ENCODE measurements around the gene COX10. TPM values are rescaled to one million over a fixed set of nuclear protein-coding genes. Genes with fewer than 3 reads are reported as not detected.

COX10 gene
- total and polyA plus RNA-seq, 2 experiments from 2014 or later, result 21.7 to 26.6 TPM

GRCh38 chr17:14211246-14211645 is 141.9 kb downstream of the COX10 start:
- no peak for DNase-seq (ENCODE audit: low read depth in 1 of 2, low spot score in 1 of 2)
- no peaks in the 10 kb centered on the region for H3K9me3 ChIP-seq (ENCODE audit: low read depth)
- peaks cover 6% of the 10 kb centered on the region for H3K36me3 ChIP-seq
- no peak overlapping the region for H3K27ac ChIP-seq
- H3K4me1 ChIP-seq (ENCODE audit: low read depth), result no peaks in the 10 kb centered on the region
- H3K4me3 ChIP-seq, result no peak overlapping the region
- no peak for TF ChIP-seq CTCF (IDR thresholded peaks at IDR 0.05; ENCODE audit: low read depth, low read length)
- H3K27me3 ChIP-seq, result no peaks in the 10 kb centered on the region

- Histone ChIP-seq H3K4me3 (no peak overlapping the region), H3K27ac (no peak overlapping the region), H3K27me3 (no peaks in the 10 kb centered on the region), H3K4me1 (ENCODE audit: low read depth) (no peaks in the 10 kb centered on the region), H3K9me3 (ENCODE audit: low read depth) (no peaks in the 10 kb centered on the region), H3K36me3 (peaks cover 6% of the 10 kb centered on the region)
- TF ChIP-seq CTCF (IDR thresholded peaks at IDR 0.05; ENCODE audit: low read depth, low read length), result peak; percentile 56
- no peak for DNase-seq (ENCODE audit: low read depth in 1 of 2, low spot score in 1 of 2)
Observed at GRCh38 chr17:14211801-14212200, 142.5 kb downstream of the COX10 start.

GRCh38 chr17:14212401-14212800 is 143.1 kb downstream of the COX10 start:
- Histone ChIP-seq H3K4me3 (no peak overlapping the region), H3K9me3 (ENCODE audit: low read depth) (no peaks in the 10 kb centered on the region), H3K36me3 (peaks cover 3% of the 10 kb centered on the region), H3K27me3 (no peaks in the 10 kb centered on the region), H3K27ac (no peak overlapping the region), H3K4me1 (ENCODE audit: low read depth) (no peaks in the 10 kb centered on the region)
- no peak for TF ChIP-seq CTCF (IDR thresholded peaks at IDR 0.05; ENCODE audit: low read depth, low read length)
- DNase-seq (ENCODE audit: low read depth in 1 of 2, low spot score in 1 of 2), result no peak

GRCh38 chr17:14214271-14214670 is 145.0 kb downstream of the COX10 start:
- no peaks in the 10 kb centered on the region for H3K9me3 ChIP-seq (ENCODE audit: low read depth)
- H3K4me3 ChIP-seq, result no peak overlapping the region
- no peak for DNase-seq (ENCODE audit: low read depth in 1 of 2, low spot score in 1 of 2)
- H3K36me3 ChIP-seq, result no peaks in the 10 kb centered on the region
- no peak for TF ChIP-seq CTCF (IDR thresholded peaks at IDR 0.05; ENCODE audit: low read depth, low read length)
- H3K27ac ChIP-seq, result no peak overlapping the region
- H3K27me3 ChIP-seq, result no peaks in the 10 kb centered on the region
- H3K4me1 ChIP-seq (ENCODE audit: low read depth), result no peaks in the 10 kb centered on the region

GRCh38 chr17:14222611-14223010 is 153.3 kb downstream of the COX10 start:
- H3K4me3 ChIP-seq, result no peak overlapping the region

More at GRCh38 chr17:14222611-14223010, 153.3 kb downstream of the COX10 start:
- Histone ChIP-seq H3K4me1 (ENCODE audit: low read depth) (no peaks in the 10 kb centered on the region), H3K27ac (no peak overlapping the region), H3K27me3 (no peaks in the 10 kb centered on the region), H3K9me3 (ENCODE audit: low read depth) (no peaks in the 10 kb centered on the region), H3K36me3 (no peaks in the 10 kb centered on the region)
- no peak for DNase-seq (ENCODE audit: low read depth in 1 of 2, low spot score in 1 of 2)
- TF ChIP-seq CTCF (IDR thresholded peaks at IDR 0.05; ENCODE audit: low read depth, low read length), result no peak

All from cardiac muscle cell (in vitro differentiated cells and primary cell).